Activated CD4-positive, alpha-beta T cell treated with anti-CD3 and anti-CD28 coated beads for 48 hours (primary cell): Measurements from ENCODE around the gene FOXP1.

Experiments
- DNase-seq: peaks from one replicate; pipeline ENCODE4 v3.0.0-alpha.2; 2020

The FOXP1 gene

DNA sequence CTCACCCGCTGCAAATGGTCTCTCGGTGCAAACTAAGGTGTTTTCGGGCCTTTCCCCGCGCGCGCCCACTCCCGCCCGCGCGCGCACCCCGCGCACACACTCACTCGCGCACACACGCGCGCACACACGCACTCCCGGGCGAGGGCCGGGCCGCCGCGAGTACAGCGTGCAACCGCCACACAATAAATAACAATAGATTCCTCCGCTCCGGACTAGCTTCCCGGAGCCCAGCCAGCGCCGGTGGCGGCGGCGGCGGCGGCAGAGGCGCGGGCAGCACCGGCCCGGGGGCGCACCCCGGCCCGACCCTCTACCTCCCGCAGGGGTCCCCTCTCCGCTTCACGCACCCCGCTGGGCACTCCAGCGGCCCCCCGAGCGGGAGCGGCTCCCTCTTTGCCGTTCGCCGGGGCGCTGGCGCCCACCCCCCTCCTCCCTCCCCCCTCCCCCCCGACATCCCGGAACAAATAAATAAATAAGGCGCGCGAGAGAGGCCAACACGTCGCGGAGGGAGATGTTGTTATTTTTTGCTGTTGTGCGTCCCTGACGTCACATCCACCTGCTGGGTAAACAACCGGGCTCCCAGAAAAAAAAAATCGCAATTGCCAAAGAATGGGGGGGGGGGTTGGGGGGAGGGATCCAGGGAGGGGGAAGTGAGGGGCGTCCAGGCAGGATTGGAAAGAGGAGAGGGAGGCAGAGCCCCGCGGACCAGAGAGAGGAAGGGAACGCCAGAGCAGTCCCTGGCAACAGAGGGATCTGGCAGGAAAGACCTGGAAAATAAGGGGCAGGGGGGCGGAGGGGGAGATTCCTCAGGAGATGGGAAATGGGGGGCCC is at the start of gene FOXP1:
FOXP1 (minus strand) TSS at position 163 of the 828 bp plus-strand sequence. CDS start 385,347 bp downstream, outside the sequence.
- peak; percentile 80 for DNase-seq

DNA sequence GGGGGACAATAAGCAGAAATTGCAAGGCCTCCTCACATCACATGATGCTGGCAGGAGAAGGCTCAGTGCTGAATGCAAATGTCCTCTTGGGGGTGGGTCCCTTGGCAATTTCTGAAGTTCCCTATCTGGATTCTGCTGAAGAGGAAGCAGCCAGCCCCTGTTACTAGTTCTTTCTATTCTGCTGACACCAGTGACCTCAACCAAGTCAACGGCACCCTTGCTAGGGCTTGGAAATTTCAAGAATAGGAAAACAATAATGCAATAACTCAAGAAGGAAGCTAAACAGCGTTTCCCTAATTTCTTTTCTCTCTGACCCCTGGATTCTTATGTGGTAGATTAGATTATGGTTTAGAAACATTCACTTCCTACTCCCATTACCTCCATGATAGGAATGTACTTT is 46.2 kb upstream of the FOXP1 start:
- no peak for DNase-seq

DNA sequence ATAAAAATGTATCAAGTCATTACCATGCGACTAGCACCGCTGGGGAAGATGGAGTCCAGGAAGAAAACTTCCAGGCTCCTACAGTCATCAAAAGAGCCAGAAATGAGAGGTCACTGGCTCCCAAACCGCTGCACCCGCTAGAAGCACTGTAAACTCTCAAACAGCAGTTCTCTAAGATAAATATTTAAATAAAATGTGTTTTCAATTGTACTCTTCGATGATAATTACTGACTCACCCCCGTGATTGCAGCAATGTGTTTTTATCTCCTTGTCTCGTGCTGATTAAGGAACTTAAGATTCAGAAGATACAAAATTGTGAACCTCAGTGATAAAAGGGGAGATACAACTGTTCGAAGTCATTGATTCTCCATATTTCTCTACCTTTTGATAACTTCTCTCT is 45.8 kb upstream of the FOXP1 start:
- no peak for DNase-seq

DNA sequence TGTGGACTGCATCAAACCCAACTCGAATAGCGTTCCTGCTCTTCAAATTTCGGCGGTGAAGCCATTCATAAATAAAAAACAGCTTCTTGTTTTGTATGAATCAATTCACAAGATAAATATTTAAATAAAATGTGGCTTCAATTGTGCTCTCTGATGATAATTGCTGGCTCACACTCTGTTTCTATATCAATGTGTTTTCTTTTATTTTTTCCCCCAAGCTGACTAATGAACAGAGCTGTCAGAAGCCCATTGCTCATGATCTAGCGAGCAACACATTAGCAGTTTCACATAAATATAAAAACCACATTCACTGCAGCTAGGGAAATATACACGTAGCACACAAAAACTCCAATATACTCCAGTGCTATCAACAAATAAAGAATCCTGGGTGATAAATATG is 45.0 kb upstream of the FOXP1 start:
- no peak for DNase-seq

DNA sequence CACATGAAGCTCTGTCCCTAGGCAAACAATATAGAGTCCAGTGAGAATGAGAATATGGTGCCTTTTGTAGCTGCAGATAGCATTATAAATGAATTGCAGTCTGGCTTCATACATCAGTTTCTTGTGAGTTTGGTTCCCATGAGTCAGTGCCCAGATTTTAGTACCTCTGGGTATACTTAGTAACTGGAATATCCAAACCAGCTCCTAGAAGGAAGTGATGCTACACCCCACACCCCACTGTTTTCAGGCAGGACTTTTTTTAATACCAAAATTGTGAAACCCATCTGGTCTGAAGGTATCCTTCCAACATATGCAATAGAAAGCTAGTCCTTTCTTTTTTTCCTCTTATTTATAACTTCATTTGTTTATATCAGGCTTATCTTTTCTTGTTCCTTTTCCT is 42.1 kb upstream of the FOXP1 start:
- no peak for DNase-seq

DNA sequence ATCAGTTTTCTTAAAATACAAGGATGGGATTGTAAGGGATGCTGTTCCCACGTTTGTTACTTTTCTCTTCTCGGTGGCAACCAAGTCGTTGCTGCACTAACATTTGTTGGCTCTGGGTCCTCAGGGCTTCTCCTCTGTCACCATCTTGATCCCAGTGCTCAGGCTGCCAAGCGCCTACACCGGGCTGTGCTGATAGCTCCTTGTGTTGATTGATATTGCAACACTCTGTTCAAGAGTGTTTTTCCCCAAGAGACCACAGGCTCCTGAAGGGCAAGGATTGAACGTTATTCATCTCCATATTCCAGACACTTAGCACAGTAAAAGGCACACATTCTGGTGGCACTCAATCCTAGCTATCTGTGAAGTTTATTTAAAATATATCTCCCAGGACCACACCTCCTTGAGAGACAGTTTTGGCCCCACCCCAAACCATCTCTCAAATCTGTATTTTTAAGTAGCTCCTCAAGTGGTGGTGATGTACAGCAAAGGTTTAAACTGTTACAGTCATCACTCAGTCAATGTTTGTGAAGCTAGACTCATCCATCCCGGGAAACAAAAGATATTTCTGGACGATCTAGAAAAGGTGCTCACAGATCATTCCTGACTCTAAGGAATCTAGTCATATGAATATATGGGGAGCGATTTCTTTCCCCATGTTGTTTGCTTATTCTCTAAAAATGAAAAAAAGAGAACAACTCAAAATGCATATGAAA is 38.5 kb upstream of the FOXP1 start:
- DNase-seq = no peak

DNA sequence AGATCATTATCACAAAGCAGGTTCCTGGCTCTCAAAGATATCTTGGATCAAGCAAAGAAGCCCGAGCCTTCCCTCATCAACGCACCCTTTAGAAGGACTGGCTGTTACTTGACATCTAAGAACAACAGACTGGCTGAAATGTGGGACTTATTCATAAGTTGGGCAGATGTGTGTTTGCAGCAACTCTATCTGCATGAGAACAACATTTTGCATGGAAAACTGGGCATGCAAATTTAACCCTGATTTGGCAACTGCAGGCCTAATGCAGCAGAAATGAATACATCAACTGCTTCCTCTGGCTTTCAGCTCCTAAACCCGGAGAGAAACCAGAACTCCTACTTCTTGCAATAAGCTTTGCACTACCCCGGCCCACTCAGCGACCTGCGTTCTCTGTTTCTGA is 35.0 kb upstream of the FOXP1 start:
- no peak for DNase-seq

DNA sequence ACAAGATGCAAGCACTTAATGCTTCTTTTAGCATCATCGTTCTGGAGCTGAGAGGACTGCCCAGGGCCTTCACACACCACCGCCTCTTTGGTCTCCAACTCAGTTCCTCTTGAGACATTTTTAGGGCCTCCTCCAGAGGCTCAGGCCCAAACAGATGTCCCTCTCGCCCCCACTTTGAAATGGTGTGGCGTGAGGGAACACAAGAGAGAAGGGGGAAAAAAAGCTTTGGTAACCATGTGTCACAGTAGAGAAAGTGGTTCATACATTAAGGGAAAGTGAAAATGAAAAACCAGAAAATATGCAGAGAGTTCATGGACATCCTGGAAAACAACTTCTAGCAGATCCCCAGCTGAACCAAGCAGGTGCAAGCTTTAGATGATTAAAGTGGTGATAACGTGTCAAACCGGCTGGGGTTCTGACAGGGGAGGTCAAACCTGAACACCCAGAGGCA is 33.1 kb upstream of the FOXP1 start:
- peak; percentile 11 for DNase-seq

DNA sequence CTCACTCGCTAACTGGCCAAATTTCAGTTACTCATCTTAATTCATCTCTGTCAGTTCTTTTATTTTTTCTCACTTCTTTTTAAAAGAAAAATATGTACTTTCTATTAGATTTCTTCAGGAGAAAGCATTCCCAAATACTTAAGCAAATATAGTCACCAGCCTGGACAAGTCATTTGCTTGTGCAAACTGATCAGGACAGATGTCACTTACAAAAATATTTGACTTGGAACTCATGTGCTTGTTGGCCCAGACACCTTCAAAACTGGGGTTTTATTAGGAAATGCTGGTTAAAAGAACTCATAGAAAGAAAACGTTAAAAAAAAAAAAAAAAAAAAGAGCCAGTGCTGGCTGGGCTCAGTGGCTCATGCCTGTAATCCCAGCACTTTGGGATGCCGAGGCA is 31.3 kb upstream of the FOXP1 start:
- no peak for DNase-seq

DNA sequence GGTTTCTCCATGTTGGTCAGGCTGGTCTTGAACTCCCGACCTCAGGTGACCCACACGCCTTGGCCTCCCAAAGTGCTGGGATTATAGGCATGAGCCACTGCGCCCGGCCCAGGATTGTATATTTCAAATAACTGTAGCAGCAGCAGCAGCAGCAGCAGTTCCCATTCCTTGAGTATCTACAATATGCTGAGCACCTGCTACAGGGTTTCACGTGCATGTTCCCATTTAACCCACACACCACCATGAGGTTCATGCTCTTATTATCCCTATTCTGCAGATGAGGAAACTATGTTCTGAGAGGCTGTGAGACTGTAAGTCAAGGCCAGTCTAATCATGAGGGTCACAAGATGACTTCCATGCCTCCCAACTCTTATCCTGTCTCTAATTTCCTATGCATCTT is 30.9 kb upstream of the FOXP1 start:
- no peak for DNase-seq

DNA sequence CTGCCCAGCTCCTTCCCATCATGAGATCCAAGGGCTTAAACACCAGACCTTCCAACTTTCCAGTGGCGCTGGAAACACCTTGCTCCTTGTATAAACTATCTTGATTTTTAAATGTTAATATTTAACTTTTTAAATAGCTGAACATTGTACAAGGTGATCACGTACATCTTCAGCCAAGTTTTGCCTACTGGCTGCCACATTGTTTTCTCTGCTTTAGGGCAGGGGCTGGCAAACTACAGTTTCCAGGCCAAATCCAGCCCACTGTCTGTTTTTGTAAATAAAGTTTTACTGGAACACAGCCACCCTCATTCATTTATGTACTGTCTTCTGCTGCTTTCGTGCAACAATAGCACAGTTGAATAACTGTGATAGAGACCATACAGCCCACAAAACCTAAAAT is 27.6 kb upstream of the FOXP1 start:
- DNase-seq = no peak

DNA sequence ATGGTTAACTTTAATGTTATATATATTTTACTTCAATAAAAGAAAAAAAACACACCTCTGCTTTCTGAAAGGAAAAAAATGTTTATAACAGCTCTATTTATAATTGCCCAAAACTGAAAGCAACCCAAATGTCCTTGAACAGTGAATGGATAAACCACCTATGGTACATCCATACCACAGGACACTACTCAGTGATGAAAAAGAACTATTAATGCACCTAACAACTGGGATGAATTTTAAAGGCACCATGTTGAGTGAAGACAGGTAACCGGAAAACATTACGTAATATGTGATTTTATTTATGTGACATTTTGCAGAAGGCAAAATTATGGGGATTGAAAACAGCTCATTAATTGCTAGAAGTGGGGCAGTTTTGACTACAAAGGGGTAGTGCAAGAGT is 23.8 kb upstream of the FOXP1 start:
- DNase-seq = no peak

DNA sequence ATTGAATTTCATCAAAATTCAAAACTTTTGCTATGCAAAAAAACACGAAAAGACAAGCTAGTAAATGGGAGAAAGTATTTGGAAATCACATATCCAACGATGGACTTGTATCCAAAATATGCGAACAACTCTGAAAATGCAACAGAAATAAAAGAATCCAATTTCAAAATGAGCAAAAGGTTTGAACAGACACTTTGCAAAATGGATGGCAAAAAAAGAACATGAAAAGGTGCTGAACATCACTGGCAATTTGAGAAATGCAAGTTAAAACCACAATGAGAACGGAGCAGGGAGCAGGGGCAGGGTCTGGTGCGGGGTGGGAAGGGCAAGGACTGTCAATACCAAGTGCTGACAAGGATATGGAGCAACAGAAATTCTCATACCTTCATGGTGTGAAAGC is 23.1 kb upstream of the FOXP1 start:
- no peak for DNase-seq

DNA sequence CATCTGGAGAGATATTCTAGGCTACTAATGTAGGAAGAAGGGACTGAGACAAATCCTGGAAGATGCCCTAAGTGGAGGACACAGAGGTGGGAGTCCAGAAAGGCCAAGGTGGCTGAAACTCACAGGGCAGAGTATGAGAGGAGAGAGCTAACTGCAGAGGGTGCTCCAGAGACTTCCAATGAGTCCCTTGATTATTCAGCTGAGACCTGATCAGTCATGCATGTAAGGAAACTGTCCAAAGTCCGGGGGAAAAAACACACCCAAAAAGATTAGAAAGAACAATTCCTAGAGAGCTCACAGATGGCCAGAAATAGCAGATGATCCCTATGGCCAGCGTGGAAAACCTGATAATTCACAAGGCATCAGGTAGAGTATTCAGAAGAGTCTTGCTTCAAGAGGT is 18.7 kb upstream of the FOXP1 start:
- no peak for DNase-seq

DNA sequence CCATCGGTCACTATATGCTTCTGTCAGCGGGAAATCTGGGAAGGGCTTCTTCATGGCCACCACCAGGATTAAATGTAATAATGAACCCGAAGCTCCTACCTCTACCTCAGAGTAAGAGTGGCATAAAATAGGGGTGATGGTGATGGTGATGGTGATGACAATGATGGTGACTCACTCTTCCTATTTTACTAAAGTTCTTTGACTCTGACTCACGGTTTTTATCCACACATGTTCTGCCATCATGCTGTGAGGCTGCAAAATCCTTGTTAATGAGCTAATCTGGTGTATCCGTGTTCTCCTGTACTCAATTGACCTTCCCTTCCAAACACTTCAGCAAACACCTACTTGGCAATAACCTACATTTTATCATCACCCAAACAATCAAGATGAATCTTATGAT is 18.3 kb upstream of the FOXP1 start:
- no peak for DNase-seq

DNA sequence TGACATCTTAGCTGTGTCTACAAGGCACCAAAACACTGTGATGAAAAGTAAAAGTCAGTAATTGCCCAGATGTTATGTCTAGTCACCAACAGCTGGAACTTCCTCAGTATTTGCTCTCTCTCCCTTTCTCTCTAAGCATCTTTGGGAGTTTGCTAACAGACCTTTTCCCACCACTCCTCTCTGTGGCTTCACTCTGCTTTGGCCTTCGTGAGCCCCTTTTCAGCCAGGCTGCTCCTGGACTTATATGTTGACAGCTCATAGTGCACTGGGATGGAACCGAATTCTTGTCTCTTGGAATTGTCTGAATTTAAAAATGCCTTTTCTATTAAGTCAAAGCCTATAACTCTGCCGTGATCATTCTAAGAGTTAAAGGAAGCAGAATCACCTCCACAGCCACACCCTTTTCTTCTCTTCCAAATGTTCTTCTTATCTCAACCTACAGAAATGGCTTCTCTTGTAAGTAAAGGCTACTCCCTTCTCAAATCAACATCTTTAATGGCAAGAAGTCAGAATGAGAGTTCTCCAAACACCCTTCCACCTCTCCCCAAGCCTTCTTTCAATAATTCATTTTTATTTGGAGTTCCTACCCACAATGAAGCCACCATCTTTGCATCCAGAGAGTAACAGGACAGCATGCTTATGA is 17.2 kb upstream of the FOXP1 start:
- DNase-seq = no peak

DNA sequence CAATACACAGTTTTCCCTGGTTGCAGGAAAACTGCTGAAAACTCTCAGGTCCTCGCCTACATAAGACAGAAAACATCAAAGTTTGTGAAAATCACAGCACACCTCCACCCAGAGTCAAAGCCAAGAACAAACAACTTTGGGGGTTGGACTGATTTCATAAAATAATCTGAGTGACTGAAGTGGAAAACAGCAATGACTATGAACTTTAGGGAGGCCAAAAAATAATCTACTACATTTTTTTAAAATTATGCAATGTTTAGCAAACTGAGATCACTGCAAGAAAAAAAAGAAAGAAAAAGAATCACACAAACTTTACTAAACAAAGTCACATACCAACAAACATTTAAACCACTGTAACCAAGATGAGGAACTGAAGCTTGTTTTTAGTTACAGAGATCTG is 15.9 kb upstream of the FOXP1 start:
- no peak for DNase-seq

DNA sequence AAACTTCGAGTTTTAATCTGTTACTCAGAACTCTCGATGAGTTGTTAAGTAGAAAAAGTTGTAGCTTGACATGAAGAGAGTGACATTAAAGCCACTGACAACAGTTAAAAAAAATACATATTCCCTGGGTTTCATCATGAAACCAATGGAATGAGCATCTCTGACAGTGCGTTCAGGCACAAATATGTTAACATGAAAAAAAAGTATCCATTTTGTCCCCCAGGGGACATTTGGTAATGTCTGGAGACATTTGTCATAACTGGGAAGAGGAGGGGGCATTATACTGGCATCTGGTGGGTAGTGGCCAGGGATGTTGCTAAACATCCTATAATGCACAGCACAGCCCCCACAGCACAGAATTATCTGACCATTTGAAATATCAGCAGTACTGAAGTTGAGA is 14.8 kb upstream of the FOXP1 start:
- no peak for DNase-seq

DNA sequence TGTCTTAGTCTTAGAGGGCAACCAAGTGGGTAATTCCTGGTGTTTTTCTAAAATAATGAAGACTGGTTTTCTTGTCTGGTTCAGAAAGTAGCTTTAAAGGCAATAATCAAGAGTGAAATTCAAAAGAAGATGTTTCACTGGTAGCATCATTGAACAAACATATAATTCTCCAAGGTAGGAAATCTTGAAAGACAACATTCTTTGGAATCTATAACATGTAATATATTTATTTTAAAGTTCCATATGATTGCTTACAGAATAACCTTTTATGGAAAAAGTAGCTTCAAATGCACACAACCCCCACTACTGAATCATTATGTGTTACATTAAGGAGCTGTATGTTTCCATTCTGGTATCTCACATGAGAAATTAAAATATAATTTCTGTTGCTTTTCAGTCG is 13.8 kb upstream of the FOXP1 start:
- no peak for DNase-seq

DNA sequence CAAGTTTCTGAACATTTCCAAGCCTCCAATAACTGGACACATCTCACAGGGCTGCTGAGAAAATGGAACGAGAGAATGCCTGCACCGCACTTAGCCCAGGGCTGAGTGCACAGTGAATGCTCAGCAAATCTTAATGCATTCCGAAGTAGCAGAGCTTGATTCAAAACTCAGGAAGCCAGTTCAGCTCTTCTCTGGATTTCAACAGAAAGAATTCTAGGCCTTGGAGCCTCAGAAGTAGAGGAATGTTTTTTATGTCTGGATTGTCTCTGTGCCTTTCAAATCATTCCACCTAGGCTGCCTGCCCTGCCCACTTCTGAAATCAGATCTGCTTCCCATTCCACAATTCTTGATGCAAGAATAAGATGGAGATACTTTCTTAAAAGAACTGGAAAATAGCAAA is 9.6 kb upstream of the FOXP1 start:
- no peak for DNase-seq

DNA sequence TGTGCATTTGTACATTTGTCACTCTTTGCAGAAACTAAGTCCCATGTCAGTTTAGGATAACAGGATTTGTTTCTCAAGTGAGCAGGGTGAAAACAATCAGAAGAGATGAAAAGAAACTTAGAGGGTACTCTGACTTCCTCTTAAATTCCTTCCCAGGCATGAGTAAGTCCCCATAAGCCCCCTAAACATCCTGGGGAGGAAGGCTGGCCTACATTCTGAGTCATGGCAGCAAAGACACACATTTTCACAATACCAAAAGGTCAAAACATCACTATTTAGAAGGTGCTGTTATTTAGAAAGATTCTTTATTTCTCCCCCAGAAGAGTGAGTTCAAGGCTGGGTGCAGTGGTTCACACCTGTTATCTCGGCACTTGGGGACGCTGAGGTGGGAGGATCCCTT is 7.6 kb upstream of the FOXP1 start:
- DNase-seq = no peak

DNA sequence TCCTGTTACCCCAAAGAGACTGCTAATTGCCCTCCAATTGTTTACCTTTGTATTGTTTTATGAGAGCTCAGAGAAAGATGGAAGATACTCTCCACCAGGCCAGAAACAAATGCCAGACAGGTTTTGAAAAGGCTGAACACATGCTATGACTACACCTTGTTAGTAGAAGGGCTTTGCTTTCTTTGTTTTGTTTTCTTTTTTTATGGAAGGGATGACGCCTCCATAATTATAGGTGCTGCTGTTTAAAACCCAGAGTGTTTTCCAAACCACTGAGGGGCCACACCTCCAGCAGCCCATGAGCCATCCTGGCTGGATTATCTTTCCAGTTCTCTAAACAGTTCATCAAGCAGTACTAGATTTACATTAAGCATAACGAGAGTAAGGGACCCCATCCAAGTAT is 5.6 kb upstream of the FOXP1 start:
- no peak for DNase-seq

DNA sequence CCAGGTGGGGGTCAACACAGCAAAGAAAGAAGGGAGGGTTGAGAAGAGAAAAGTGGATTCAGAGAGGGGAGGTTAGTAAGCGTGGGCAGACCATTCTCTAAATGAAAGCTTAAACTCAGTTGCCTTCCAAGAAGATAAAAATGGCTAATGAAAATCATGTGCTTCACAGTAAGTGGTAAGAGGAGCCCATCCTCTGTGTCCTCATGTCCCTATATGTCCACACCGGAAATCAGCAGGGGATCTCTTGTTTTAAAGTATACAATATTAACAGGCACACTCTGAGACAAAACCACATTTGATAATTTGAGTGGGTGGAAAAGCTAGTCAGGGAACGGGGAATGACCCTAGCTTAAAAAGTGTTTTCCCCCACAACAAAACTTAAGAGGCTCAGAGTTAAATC is 4.4 kb upstream of the FOXP1 start:
- DNase-seq = no peak

DNA sequence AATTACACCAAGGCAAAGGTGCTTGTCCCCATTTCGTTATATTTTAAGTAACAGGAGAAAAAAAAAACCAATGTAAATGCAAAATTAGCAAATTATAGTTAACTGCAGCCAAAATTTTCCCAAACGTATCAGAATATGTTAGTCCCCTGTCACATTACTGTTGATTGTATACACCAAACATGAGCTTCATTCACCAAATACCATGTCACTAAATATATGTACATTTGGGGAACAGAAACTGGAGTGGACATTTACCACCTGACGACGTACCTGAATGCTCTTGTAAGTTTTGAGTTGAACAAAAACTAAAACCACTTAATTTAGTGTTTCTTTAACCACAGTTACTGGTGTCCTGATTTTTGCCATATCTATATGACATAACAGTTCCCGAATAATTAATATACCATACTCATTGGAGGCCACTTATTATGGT is 3.3 kb upstream of the FOXP1 start:
- DNase-seq = no peak
